HepG2 (cell line): ENCODE measurements around the gene SLC13A3. TPM values are rescaled to one million over a fixed set of nuclear protein-coding genes. Genes with fewer than 3 reads are reported as not detected.
A peak's percentile ranks its signal among the peaks of the same experiment; 100 is the strongest.

ENCODE experiments used
- ARHGAP35 ChIP-seq: sonication (generic); formaldehyde crosslinking; IDR thresholded peaks from 2 replicates; pipeline ENCODE4 v1.9.0; 2022; ENCODE audit warnings: mild to moderate bottlenecking, inconsistent platforms, moderate library complexity, missing genetic modification reagents, borderline replicate concordance
- BORCS8-MEF2B ChIP-seq: sonication (generic); formaldehyde crosslinking; IDR thresholded peaks from 2 replicates; pipeline ENCODE4 v1.8.0; 2022; ENCODE audit warnings: mild to moderate bottlenecking, missing genetic modification reagents
- CBX1 ChIP-seq: IDR thresholded peaks from one replicate; pipeline ENCODE4 v1.6.1; 2016; ENCODE audit warnings: antibody characterized with exemption, low read depth
- CEBPG ChIP-seq: IDR thresholded peaks from 2 replicates; pipeline ENCODE4 v1.6.1; 2016
- HDAC1 ChIP-seq: sonication (generic); formaldehyde crosslinking; IDR thresholded peaks from 2 replicates; pipeline ENCODE4 v1.5.1; 2020; ENCODE audit warnings: mild to moderate bottlenecking, missing genetic modification reagents
- KLF11 ChIP-seq: IDR thresholded peaks from 2 replicates; pipeline ENCODE4 v1.6.1; 2016; ENCODE audit warnings: missing compliant biosample characterization
- MTF2 ChIP-seq: sonication (generic); formaldehyde crosslinking; IDR thresholded peaks from 2 replicates; pipeline ENCODE4 v1.5.0; 2020; ENCODE audit warnings: missing genetic modification reagents, borderline replicate concordance
- REL ChIP-seq: sonication (generic); formaldehyde crosslinking; conservative IDR thresholded peaks from 2 replicates; pipeline ENCODE4 v1.8.0; 2022; ENCODE audit warnings: mild to moderate bottlenecking, missing genetic modification reagents, moderate library complexity
- RFX3 ChIP-seq: IDR thresholded peaks from 2 replicates; pipeline ENCODE4 v1.6.1; 2016; ENCODE audit warnings: missing biosample characterization, missing genetic modification reagents
- SETDB1 ChIP-seq: sonication (generic); formaldehyde crosslinking; IDR thresholded peaks from 2 replicates; pipeline ENCODE4 v1.5.1; 2020; ENCODE audit warnings: missing genetic modification reagents, mild to moderate bottlenecking, borderline replicate concordance
- SUZ12 ChIP-seq: fragments of 150-350 bp; IDR thresholded peaks from 2 replicates; pipeline ENCODE4 v1.6.1; 2014; ENCODE audit warnings: low read depth, low read length
- ZBTB3 ChIP-seq: sonication (generic); formaldehyde crosslinking; IDR thresholded peaks from 2 replicates; pipeline ENCODE4 v1.4.0; 2020; ENCODE audit warnings: low read depth, mild to moderate bottlenecking, moderate library complexity, missing genetic modification reagents, borderline replicate concordance
- ZBTB7A ChIP-seq: sonication (generic); formaldehyde crosslinking; IDR thresholded peaks from 2 replicates; pipeline ENCODE4 v1.8.0; 2022; ENCODE audit warnings: mild to moderate bottlenecking, missing genetic modification reagents
- ZFP62 ChIP-seq: sonication (generic); formaldehyde crosslinking; IDR thresholded peaks from 2 replicates; pipeline ENCODE4 v1.4.0; 2020; ENCODE audit warnings: missing genetic modification reagents
- ZNF24 ChIP-seq: fragments of 450-650 bp; IDR thresholded peaks from 2 replicates; pipeline ENCODE4 v1.6.1; 2017; ENCODE audit warnings: antibody characterized with exemption, mild to moderate bottlenecking
- ZNF607 ChIP-seq: sonication (generic); formaldehyde crosslinking; IDR thresholded peaks from 2 replicates; pipeline ENCODE4 v1.5.1; 2020; ENCODE audit warnings: missing genetic modification reagents, mild to moderate bottlenecking, borderline replicate concordance
- polyA plus RNA-seq, 8 experiments: library from polyadenylated mRNA; depleted of rRNA in 3 of 8; stranded (reverse) in 7 of 8; unstranded in 1 of 8; fragments of >200 nt; fragmentation: Illumina TruSeq in 4 of 8; extraction: Trizol in 4 of 8; gene quantifications; 2 replicates each; pipeline versions ENCODE4 v1.2.1 to v1.2.3, GENCODE V29; 2011 to 2016; ENCODE audit warnings: low read depth in 4 of 8, missing spikeins in 1 of 8, mixed read lengths in 1 of 8; ENCODE audit not compliant: insufficient read depth in 1 of 8
- total RNA-seq, 5 experiments: library from RNA; depleted of rRNA; stranded (reverse); fragments of >200 nt; fragmentation: Illumina TruSeq; extraction: Trizol; gene quantifications; 2 replicates each; pipeline ENCODE4 v1.2.3, GENCODE V29; 2016; ENCODE audit warnings: low read depth in 1 of 5
- TF ChIP-seq, protein P1 (sequence below): sonication (generic); formaldehyde crosslinking; conservative IDR thresholded peaks from 2 replicates; pipeline ENCODE4 v1.4.0; 2020; ENCODE audit warnings: missing genetic modification reagents
- TF ChIP-seq, protein P2 (sequence below): sonication (generic); formaldehyde crosslinking; IDR thresholded peaks from 2 replicates; pipeline ENCODE4 v1.8.0; 2022; ENCODE audit warnings: missing genetic modification reagents, mild to moderate bottlenecking, borderline replicate concordance
- TF ChIP-seq, protein P3 (sequence below): sonication (generic); formaldehyde crosslinking; IDR thresholded peaks from 2 replicates; pipeline ENCODE4 v1.5.0; 2020; ENCODE audit warnings: mild to moderate bottlenecking, missing genetic modification reagents, moderate library complexity
- TF ChIP-seq, protein P4 (sequence below): sonication (generic); formaldehyde crosslinking; IDR thresholded peaks from 2 replicates; pipeline ENCODE4 v1.5.0; 2020; ENCODE audit warnings: mild to moderate bottlenecking, missing genetic modification reagents

The SLC13A3 gene
- total and polyA plus RNA-seq, 2 of the 13 experiments (the other 11 are each of a cell fraction or from before 2014, with no cell fraction given), result 66.5 to 76.0 TPM

DNA sequence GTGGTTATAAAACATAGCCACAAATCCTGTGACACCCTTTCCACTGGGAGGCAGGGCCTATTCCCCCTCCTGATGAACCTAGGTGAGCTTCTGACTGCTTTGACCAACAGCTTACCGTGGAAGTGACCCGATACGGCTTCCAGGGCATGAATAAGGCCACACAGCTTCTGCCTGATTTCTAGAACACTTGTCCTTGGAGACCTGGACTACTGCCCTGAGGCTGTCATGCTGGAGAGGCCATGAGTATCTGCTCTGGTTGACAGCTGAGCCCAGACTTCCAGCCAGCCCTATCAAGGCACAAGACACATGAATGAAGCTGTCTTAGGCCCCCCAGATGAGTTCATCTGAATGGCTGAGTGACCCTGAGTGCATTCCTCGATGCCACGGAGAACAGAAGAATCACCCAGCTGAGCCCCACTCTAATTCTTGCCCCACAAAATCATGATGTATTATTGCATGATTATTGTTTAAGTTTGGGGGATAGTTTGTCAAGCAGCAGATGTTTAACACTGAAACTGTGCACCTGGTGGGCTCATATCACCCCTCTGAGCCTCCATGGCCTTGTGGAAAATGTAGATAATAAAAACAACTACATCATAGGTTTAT is 21.4 kb upstream of the SLC13A3 start (continued):
- no peak for TF ChIP-seq CEBPG (CRISPR knock-in tag)
- no peak for TF ChIP-seq REL (CRISPR knock-in tag)
- no peak for TF ChIP-seq SETDB1 (CRISPR knock-in tag)
- no peak for TF ChIP-seq RFX3
- no peak for TF ChIP-seq KLF11 (CRISPR knock-in tag)
- TF ChIP-seq, protein P1, sequence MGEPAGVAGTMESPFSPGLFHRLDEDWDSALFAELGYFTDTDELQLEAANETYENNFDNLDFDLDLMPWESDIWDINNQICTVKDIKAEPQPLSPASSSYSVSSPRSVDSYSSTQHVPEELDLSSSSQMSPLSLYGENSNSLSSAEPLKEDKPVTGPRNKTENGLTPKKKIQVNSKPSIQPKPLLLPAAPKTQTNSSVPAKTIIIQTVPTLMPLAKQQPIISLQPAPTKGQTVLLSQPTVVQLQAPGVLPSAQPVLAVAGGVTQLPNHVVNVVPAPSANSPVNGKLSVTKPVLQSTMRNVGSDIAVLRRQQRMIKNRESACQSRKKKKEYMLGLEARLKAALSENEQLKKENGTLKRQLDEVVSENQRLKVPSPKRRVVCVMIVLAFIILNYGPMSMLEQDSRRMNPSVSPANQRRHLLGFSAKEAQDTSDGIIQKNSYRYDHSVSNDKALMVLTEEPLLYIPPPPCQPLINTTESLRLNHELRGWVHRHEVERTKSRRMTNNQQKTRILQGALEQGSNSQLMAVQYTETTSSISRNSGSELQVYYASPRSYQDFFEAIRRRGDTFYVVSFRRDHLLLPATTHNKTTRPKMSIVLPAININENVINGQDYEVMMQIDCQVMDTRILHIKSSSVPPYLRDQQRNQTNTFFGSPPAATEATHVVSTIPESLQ (CRISPR knock-in tag), result no peak
- TF ChIP-seq ZNF24, result no peak
- TF ChIP-seq ZFP62 (CRISPR knock-in tag), result no peak
- TF ChIP-seq, protein P2, sequence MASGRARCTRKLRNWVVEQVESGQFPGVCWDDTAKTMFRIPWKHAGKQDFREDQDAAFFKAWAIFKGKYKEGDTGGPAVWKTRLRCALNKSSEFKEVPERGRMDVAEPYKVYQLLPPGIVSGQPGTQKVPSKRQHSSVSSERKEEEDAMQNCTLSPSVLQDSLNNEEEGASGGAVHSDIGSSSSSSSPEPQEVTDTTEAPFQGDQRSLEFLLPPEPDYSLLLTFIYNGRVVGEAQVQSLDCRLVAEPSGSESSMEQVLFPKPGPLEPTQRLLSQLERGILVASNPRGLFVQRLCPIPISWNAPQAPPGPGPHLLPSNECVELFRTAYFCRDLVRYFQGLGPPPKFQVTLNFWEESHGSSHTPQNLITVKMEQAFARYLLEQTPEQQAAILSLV, result no peak
- TF ChIP-seq SUZ12, result no peak
- TF ChIP-seq, protein P3, sequence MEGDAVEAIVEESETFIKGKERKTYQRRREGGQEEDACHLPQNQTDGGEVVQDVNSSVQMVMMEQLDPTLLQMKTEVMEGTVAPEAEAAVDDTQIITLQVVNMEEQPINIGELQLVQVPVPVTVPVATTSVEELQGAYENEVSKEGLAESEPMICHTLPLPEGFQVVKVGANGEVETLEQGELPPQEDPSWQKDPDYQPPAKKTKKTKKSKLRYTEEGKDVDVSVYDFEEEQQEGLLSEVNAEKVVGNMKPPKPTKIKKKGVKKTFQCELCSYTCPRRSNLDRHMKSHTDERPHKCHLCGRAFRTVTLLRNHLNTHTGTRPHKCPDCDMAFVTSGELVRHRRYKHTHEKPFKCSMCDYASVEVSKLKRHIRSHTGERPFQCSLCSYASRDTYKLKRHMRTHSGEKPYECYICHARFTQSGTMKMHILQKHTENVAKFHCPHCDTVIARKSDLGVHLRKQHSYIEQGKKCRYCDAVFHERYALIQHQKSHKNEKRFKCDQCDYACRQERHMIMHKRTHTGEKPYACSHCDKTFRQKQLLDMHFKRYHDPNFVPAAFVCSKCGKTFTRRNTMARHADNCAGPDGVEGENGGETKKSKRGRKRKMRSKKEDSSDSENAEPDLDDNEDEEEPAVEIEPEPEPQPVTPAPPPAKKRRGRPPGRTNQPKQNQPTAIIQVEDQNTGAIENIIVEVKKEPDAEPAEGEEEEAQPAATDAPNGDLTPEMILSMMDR (CRISPR knock-in tag), result no peak
- TF ChIP-seq ZNF607 (CRISPR knock-in tag), result 0 out of 2 replicates have a peak, but pooled peaks have one; percentile 23
- peak; percentile 16 for TF ChIP-seq CBX1
- TF ChIP-seq, protein P4, sequence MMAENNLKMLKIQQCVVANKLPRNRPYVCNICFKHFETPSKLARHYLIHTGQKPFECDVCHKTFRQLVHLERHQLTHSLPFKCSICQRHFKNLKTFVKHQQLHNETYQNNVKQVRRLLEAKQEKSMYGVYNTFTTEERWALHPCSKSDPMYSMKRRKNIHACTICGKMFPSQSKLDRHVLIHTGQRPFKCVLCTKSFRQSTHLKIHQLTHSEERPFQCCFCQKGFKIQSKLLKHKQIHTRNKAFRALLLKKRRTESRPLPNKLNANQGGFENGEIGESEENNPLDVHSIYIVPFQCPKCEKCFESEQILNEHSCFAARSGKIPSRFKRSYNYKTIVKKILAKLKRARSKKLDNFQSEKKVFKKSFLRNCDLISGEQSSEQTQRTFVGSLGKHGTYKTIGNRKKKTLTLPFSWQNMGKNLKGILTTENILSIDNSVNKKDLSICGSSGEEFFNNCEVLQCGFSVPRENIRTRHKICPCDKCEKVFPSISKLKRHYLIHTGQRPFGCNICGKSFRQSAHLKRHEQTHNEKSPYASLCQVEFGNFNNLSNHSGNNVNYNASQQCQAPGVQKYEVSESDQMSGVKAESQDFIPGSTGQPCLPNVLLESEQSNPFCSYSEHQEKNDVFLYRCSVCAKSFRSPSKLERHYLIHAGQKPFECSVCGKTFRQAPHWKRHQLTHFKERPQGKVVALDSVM, result no peak
- TF ChIP-seq ZBTB7A (CRISPR knock-in tag), result no peak
- TF ChIP-seq BORCS8-MEF2B (CRISPR knock-in tag), result 0 out of 2 replicates have a peak, but pooled peaks have one; percentile 35
- TF ChIP-seq ARHGAP35 (CRISPR knock-in tag), result no peak
- no peak for TF ChIP-seq HDAC1 (CRISPR knock-in tag)
- TF ChIP-seq ZBTB3 (CRISPR knock-in tag), result no peak
- TF ChIP-seq MTF2 (CRISPR knock-in tag), result no peak
